Hepatocyte (in vitro differentiated cells): ENCODE results near the gene LIMS1.
"Not testable (repeated sequence)": the region's sequence is repeated elsewhere in the genome, so short reads cannot be mapped to it uniquely, and the experiment has no call there.

Experiments used
- EZH2phosphoT487 ChIP-seq: fragments of 200-600 bp; sonication (generic); IDR thresholded peaks from one replicate; pipeline ENCODE4 v1.6.1; 2018; ENCODE audit warnings: antibody characterized with exemption, mild to moderate bottlenecking, low read depth, moderate library complexity; ENCODE audit not compliant: unreplicated experiment, severe bottlenecking
- TF ChIP-seq, protein P1 (sequence below): fragments of 200-600 bp; sonication (generic); IDR thresholded peaks from 2 replicates; pipeline ENCODE4 v1.5.1; 2016; ENCODE audit warnings: antibody characterized with exemption, mild to moderate bottlenecking; ENCODE audit not compliant: poor library complexity

DNA sequence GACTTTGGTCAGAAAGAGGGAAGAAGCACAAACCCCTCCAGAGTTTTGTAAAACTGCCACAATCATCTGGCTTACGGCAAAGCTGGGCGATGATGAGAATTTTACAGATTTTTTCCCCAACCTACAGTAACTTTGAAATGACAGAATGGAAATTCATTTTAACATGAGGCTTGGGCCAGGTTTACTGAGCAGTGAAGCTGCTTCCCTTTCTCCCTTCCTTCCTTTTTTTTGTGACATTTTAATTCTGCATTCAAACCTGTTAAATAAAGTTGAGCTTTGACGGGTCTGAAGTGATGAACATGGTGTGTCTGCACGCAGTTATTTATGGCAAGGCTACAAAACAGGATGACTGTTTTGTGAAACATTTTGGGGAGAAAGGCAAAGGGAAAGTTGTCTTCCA, 123.2 kb downstream of the LIMS1 start:
- TF ChIP-seq, protein P1, sequence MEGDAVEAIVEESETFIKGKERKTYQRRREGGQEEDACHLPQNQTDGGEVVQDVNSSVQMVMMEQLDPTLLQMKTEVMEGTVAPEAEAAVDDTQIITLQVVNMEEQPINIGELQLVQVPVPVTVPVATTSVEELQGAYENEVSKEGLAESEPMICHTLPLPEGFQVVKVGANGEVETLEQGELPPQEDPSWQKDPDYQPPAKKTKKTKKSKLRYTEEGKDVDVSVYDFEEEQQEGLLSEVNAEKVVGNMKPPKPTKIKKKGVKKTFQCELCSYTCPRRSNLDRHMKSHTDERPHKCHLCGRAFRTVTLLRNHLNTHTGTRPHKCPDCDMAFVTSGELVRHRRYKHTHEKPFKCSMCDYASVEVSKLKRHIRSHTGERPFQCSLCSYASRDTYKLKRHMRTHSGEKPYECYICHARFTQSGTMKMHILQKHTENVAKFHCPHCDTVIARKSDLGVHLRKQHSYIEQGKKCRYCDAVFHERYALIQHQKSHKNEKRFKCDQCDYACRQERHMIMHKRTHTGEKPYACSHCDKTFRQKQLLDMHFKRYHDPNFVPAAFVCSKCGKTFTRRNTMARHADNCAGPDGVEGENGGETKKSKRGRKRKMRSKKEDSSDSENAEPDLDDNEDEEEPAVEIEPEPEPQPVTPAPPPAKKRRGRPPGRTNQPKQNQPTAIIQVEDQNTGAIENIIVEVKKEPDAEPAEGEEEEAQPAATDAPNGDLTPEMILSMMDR, result not testable (repeated sequence)
- TF ChIP-seq EZH2phosphoT487, result not testable (repeated sequence)
